ENCODE results near the gene DCUN1D4. TPM values are rescaled to one million over a fixed set of nuclear protein-coding genes. Genes with fewer than 3 reads are reported as not detected.

Gene DCUN1D4
- total RNA-seq, result 10 to 100 TPM; 26.5 to 39.8 (median 28.8) TPM

DNA sequence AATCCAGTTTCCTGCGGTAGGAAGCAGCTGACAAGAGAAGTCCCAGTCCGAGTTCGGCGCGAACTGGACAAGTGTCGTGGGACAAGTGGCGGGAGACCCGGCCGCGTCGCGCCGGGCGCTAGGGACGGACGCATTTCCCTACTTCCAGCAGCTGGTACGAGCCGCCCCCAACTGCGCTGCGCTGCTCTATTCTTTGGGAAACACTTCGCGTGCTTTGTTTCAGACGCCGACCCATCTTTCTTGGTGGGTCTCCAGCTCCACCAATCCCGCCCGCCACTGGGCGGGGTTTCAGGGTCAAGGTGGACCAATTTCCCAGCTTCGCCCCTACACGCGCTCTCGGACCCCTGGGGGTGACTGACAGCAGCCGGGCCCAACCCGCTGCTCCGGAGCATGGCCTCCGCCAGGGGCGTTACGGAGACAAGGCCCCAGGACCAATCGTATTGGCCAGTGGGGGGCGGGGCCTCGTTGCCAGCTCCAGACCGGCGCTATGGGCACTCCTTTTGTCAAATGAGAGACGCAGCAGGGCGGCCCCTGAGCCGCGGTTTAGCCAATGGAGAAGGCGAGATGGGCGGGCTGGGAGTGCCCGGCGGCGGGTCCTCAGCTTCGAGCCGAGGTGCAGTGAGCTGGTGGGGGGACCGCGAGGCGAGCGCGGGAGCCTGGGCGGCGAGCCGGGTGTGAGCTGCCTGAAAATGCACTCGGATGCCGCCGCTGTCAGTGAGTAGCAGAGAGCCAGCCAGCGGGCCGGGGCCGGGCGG is at the start of gene DCUN1D4:
Gene DCUN1D4 (plus strand): TSS at position 600 of the 755 bp plus-strand sequence. CDS start 90 bp downstream, at position 690.
- peak within 1 kb of the TSS; percentile 87 to 99 (median 94) for H3K27ac ChIP-seq
- peak; percentile 27 to 56 for TF ChIP-seq POLR2A (IDR thresholded peaks at IDR 0.05)
- peak; percentile 34 to 59 (median 55) for TF ChIP-seq CTCF (IDR thresholded peaks at IDR 0.05)
- peak within 1 kb of the TSS; percentile 94 to 99 (median 96) for H3K4me3 ChIP-seq
- no peaks in the 10 kb centered on the region for H3K36me3 ChIP-seq
- no peaks in the 10 kb centered on the region for H3K27me3 ChIP-seq
- no peaks in the 10 kb centered on the region for H3K9me3 ChIP-seq
- peak; percentile 99 to 100 (median 100) for DNase-seq
- H3K4me1 ChIP-seq, result peaks cover 0 to 14% (median 0%) of the 10 kb centered on the region in 4 donors

DNA sequence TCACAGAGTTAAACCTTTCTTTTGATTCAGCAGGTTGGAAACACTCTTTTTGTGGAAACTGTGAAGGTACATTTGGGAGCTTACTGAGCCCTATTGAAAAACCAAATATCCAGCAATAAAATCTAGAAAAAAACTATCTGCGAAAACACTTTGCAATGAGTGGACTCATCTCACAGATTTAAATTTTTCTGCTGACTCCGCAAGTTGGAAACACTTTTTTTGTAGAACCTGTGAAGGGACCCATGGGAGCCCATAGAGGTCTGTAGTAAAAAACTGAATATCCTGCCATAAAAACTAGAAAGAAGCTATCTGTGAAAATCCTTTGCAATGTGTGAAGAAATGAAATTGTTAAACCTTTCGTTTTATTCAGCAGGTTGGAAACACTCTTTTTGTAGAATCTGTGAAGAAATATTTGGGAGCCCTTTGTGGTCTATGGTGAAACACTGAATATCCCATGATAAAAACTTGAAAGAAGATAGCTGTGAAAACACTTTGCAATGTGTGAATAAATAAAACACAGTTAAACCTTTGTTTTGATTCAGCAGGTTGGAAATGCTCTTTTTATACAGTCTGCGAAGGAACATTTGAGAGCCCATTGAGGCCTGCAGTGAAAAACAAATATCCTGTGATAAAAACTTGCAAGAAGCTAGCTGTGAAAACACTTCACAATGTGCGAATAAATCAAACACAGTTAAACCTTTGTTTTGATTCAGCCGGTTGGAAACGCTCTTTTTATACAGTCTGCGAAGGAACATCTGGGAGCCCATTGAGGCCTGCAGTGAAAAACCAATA is 22.3 kb upstream of the DCUN1D4 start:
- TF ChIP-seq CTCF (IDR thresholded peaks at IDR 0.05) (no peak), POLR2A (IDR thresholded peaks at IDR 0.05) (no peak)
- DNase-seq, result no peak
- H3K27me3 ChIP-seq, result no peaks in the 10 kb centered on the region
- no peaks in the 10 kb centered on the region for H3K36me3 ChIP-seq
- H3K9me3 ChIP-seq, result peaks cover 0 to 24% (median 0%) of the 10 kb centered on the region in 4 donors
- no peak overlapping the region for H3K4me3 ChIP-seq
- no peak overlapping the region for H3K27ac ChIP-seq
- no peaks in the 10 kb centered on the region for H3K4me1 ChIP-seq

DNA sequence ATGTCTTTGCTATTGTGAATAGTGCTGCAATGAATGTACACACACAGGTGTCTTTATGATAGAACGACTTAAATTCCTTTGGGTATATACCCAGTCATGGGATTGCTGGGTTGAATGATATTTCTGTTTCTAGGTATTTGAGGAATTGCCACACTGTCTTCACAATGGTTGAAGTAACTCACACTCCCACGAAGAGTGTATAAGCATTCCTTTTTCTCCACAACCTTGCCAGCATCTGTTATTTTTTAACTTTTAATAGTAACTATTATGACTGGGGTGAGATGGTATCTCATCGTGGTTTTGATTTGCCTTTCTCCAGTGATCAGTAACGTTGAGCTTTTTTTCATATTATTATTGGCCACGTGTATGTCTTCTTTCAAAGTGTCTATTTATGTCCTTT is 17.6 kb upstream of the DCUN1D4 start:
- Histone ChIP-seq H3K4me1 (no peaks in the 10 kb centered on the region), H3K9me3 (peaks cover 0 to 10% (median 0%) of the 10 kb centered on the region in 4 donors), H3K27me3 (no peaks in the 10 kb centered on the region), H3K4me3 (no peak overlapping the region), H3K27ac (no peak overlapping the region), H3K36me3 (no peaks in the 10 kb centered on the region)
- TF ChIP-seq CTCF (IDR thresholded peaks at IDR 0.05) (no peak), POLR2A (IDR thresholded peaks at IDR 0.05) (no peak)
- no peak for DNase-seq

DNA sequence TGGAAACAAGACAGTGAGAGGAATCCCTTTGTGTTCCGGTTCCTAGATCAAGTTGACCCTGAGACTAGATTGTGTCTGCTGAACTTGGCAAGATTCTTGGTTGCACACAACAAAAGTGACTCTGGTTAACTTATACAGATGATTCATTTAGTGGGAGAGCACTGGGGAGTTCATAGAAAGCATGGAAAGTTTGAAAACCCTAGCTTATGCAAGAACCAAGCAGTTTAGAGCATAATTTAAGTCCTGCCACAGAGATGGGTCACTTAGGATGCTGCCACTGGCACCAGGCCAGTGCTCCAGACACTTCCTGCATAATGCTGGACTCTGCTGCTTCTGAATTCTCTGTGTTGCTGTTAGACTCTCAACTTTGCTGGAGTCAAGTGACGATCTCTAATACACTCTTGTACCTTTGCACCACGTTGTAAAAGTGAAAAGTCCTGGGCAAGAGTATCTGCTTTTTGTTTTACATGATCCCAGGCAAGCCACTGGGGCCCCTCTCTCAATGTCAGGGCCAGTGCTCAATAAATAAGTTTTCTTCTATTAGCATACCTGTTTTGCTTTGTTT is 12.7 kb upstream of the DCUN1D4 start:
- DNase-seq, result no peak
- Histone ChIP-seq H3K4me1 (no peaks in the 10 kb centered on the region), H3K27ac (no peak overlapping the region), H3K9me3 (no peaks in the 10 kb centered on the region), H3K36me3 (no peaks in the 10 kb centered on the region), H3K4me3 (no peak overlapping the region), H3K27me3 (no peaks in the 10 kb centered on the region)
- no peak for TF ChIP-seq CTCF (IDR thresholded peaks at IDR 0.05)
- no peak for TF ChIP-seq POLR2A (IDR thresholded peaks at IDR 0.05)

GRCh38 chr4:51831133-51831532 is 11.8 kb upstream of the DCUN1D4 start:
- TF ChIP-seq CTCF (IDR thresholded peaks at IDR 0.05) (peak in 4 of 6 experiments; percentile 58 to 83 (median 82)), POLR2A (IDR thresholded peaks at IDR 0.05) (no peak)
- Histone ChIP-seq H3K4me3 (no peak overlapping the region), H3K4me1 (no peaks in the 10 kb centered on the region), H3K27me3 (no peaks in the 10 kb centered on the region), H3K9me3 (no peaks in the 10 kb centered on the region), H3K36me3 (no peaks in the 10 kb centered on the region), H3K27ac (no peak overlapping the region)
- peak; percentile 40 to 87 (median 75) for DNase-seq
